Measurements from ENCODE around the gene GPATCH1. TPM values are rescaled to one million over a fixed set of nuclear protein-coding genes. Genes with fewer than 3 reads are reported as not detected.

The GPATCH1 gene
- total and polyA plus RNA-seq, 9 of the 15 experiments (the other 6 are each of a cell fraction or from before 2014, with no cell fraction given), result 3.7 to 9.7 (median 7.7) TPM

GRCh38 chr19:33157906-33158305 is 76.9 kb downstream of the GPATCH1 start (continued):
- TF ChIP-seq, protein P1, sequence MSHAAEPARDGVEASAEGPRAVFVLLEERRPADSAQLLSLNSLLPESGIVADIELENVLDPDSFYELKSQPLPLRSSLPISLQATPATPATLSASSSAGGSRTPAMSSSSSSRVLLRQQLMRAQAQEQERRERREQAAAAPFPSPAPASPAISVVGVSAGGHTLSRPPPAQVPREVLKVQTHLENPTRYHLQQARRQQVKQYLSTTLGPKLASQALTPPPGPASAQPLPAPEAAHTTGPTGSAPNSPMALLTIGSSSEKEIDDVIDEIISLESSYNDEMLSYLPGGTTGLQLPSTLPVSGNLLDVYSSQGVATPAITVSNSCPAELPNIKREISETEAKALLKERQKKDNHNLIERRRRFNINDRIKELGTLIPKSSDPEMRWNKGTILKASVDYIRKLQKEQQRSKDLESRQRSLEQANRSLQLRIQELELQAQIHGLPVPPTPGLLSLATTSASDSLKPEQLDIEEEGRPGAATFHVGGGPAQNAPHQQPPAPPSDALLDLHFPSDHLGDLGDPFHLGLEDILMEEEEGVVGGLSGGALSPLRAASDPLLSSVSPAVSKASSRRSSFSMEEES (CRISPR knock-in tag; IDR thresholded peaks at IDR 0.05), result no peak
- TF ChIP-seq THRA (IDR thresholded peaks at IDR 0.05), result no peak
- no peak for TF ChIP-seq COPS2 (conservative IDR thresholded peaks at IDR 0.05)
- no peak for TF ChIP-seq ZNF699 (CRISPR knock-in tag; IDR thresholded peaks at IDR 0.05; ENCODE audit: insufficient replicate concordance)

- no peak for ATAC-seq
- WGBS (ENCODE audit: insufficient coverage, low coverage, missing lambda C conversion rate), result 61% methylated on average over 6 of the region's 6 CpGs
- no peak overlapping the region for H3K9ac ChIP-seq (ENCODE audit: insufficient read depth in 1 of 2, low read depth in 2 of 2, low read length in 2 of 2)
- ChIA-PET CTCF (ENCODE audit: low intra/inter-chr PET ratio) (no interaction called here), POLR2A (interaction anchor here (0.6 to 1.4 kb wide), 3 partner anchors 10 to 202 kb away, joined by 3 to 6 read pairs (median 3); no protein-coding TSS in a partner anchor)
- no peaks in the 10 kb centered on the region for H3K27me3 ChIP-seq (ENCODE audit: control insufficient read depth in 2 of 2, insufficient read depth in 2 of 2, low read length in 2 of 2)
- intact Hi-C loops (cut with micrococcal nuclease) (no loop called here), in situ Hi-C loops (cut with MboI) (no loop called here)
- no peaks in the 10 kb centered on the region for H3K9me3 ChIP-seq (replicated peaks; ENCODE audit: control insufficient read depth, insufficient read depth, low read depth, low read length)
- no peak overlapping the region for H3K4me2 ChIP-seq (ENCODE audit: insufficient read depth, low read length)
- H3K9me1 ChIP-seq (ENCODE audit: control insufficient read depth, insufficient read depth, low read length), result no peaks in the 10 kb centered on the region
- no peak overlapping the region for H3K27ac ChIP-seq (ENCODE audit: extremely low read depth, low read depth, low read length)
- no peak overlapping the region for H3K4me3 ChIP-seq
- no peaks in the 10 kb centered on the region; a peak in 1 of 5 replicates for H3K4me1 ChIP-seq (replicated peaks in 1 of 2; ENCODE audit: control insufficient read depth in 2 of 2, insufficient read depth in 2 of 2, low read length in 2 of 2)
- BruUV-seq (replicated peaks), result no TSS peak
- H2AFZ ChIP-seq (ENCODE audit: low read depth, low read length), result no peak overlapping the region
- no peaks in the 10 kb centered on the region for H4K20me1 ChIP-seq (replicated peaks; ENCODE audit: control insufficient read depth, insufficient read depth, low read length)
- H3K36me3 ChIP-seq (ENCODE audit: control insufficient read depth, insufficient read depth, low read length), result no peaks in the 10 kb centered on the region
- no peak for FAIRE-seq
- no peaks in the 10 kb centered on the region for H3K79me2 ChIP-seq (ENCODE audit: control insufficient read depth, insufficient read depth, low read length)
- no peak for DNase-seq (ENCODE audit: extremely low read depth in 1 of 4, low spot score in 3 of 4)
- TF ChIP-seq SMAD1 (IDR thresholded peaks at IDR 0.05; ENCODE audit: low read depth, low read length, partially characterized antibody) (no peak), DACH1 (IDR thresholded peaks at IDR 0.05; ENCODE audit: partially characterized antibody) (no peak), ZNF224 (CRISPR knock-in tag; IDR thresholded peaks at IDR 0.05) (no peak), PHF20 (IDR thresholded peaks at IDR 0.05; ENCODE audit: partially characterized antibody) (no peak), CTBP1 (IDR thresholded peaks at IDR 0.05; ENCODE audit: borderline replicate concordance) (no peak), PCBP1 (IDR thresholded peaks at IDR 0.05; ENCODE audit: low read depth, low read length, poor library complexity, severe bottlenecking) (no peak), ZNF3 (CRISPR knock-in tag; IDR thresholded peaks at IDR 0.05) (no peak), NEUROD1 (IDR thresholded peaks at IDR 0.05; ENCODE audit: borderline replicate concordance, low read depth, low read length, partially characterized antibody) (no peak), KLF1 (tag; IDR thresholded peaks at IDR 0.05) (no peak), ZNF717 (CRISPR knock-in tag; IDR thresholded peaks at IDR 0.05) (no peak), KDM2B (CRISPR knock-in tag; IDR thresholded peaks at IDR 0.05) (no peak)
- TF ChIP-seq, protein P2, sequence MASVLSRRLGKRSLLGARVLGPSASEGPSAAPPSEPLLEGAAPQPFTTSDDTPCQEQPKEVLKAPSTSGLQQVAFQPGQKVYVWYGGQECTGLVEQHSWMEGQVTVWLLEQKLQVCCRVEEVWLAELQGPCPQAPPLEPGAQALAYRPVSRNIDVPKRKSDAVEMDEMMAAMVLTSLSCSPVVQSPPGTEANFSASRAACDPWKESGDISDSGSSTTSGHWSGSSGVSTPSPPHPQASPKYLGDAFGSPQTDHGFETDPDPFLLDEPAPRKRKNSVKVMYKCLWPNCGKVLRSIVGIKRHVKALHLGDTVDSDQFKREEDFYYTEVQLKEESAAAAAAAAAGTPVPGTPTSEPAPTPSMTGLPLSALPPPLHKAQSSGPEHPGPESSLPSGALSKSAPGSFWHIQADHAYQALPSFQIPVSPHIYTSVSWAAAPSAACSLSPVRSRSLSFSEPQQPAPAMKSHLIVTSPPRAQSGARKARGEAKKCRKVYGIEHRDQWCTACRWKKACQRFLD (CRISPR knock-in tag; IDR thresholded peaks at IDR 0.05), result no peak
- TF ChIP-seq, protein P3, sequence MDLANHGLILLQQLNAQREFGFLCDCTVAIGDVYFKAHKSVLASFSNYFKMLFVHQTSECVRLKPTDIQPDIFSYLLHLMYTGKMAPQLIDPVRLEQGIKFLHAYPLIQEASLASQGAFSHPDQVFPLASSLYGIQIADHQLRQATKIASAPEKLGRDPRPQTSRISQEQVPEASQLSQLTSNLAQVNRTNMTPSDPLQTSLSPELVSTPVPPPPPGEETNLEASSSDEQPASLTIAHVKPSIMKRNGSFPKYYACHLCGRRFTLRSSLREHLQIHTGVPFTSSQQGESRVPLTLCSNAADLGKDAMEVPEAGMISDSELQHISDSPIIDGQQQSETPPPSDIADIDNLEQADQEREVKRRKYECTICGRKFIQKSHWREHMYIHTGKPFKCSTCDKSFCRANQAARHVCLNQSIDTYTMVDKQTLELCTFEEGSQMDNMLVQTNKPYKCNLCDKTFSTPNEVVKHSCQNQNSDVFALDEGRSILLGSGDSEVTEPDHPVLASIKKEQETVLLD (IDR thresholded peaks at IDR 0.05), result no peak
Measured at GRCh38 chr19:33158365-33158764, 77.4 kb downstream of the GPATCH1 start.

Measured in K562 (cell line).